ENCODE measurements around the gene TAF4. TPM values are rescaled to one million over a fixed set of nuclear protein-coding genes. Genes with fewer than 3 reads are reported as not detected.

Gene TAF4
- total RNA-seq, 1 experiment from 2014 or later: 4.4 TPM

GRCh38 chr20:62021793-62022385, 43.8 kb downstream of the TAF4 start:
- DNase-seq (ENCODE audit: low read depth): no peak

- no peak for DNase-seq (ENCODE audit: low read depth)
Observed at GRCh38 chr20:62020935-62021701, 44.6 kb downstream of the TAF4 start.

DNA sequence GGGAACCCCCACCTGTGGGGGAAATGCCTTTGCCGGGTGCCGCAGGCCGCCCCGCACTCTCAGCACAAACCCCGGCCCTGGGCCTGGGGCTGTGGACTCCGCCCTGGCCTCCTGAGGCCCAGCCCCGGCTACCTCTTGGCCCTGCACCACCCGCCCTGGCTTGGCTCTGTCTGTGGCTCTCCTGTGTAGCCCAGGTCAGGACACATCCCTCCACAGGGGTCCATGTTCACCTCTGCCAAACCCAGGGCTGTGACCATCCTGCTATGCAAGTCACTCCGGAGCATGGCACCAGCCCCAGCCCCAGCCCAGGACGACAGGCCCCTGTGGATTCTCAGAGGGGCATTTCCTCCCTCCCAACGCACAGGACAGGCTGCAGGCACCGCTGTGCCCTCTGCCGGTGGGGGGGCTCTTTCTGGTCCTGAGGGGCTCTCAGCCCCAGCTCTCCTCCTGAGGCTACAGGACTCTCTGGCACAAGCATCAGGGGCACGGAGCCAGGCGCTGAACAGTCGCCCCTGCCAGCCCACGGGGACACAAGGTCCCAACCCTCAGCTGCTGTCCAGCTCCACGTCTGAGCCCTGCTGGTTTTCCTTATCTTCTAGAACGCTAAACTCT, 45.7 kb downstream of the TAF4 start:
- no peak for DNase-seq (ENCODE audit: low read depth)

DNA sequence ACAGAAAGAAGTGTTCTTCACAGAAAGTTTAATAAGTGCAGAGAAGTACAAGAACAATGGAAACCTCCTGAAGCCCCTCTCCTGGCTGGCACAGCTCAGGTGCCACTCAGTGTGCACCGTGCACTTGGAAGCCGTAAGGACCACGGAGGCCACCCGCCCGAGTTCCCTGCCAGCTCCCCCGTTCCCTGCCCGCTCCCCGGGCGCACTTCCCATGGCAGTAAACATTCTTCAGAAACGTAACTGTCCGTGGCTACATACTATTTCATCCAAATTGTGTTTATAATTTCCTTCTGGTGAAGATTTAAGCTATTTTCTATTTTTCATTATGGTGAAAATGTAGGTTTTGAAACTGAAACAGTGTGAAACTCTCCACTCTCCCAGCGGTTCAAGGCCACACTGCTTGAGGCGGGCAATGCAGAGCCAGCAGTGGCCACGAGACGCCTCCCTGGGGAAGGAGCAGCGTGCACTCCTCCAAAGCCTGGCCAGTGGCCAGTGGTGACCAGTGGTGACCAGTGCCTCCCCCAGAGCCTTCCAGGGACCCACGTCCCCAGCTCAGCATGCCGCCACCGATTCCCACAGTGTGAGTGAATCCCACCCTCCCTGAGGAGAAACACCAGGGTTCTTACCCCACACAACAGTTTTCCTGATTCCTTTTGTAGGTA, 46.4 kb downstream of the TAF4 start:
- no peak for DNase-seq (ENCODE audit: low read depth)

DNA sequence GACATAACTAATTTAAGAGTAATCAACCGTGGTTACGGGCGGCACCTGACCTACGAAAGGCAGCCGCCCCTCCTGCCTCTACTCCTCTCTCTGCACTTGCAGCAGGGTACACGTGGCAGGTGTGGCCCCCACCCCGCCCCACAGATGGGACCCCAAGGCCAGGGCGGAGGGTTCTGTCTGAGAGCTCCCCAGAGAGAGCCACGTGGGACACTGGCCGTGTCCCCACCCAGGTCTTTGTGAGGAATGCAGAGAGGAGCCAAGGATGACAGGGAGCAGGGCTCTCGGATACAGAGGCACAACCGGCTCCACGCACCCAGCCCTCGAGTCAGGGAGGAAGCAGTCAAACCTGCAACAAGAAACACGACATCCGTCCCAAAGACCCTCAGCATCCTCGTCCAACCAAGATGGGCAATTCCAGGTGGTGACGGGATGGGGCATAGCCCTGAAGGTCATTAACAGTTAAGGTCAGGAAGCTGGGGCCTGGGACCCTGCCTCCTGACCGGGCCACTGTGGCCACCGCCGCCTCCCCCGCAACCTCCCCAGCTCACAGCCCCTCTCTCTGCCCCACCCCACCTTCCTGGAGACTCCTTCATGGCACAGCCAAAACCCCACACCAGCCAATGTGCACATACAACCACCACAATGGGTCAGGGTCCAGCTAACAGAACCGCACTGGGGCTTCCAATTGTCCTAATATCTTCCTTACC, 47.1 kb downstream of the TAF4 start:
- DNase-seq (ENCODE audit: low read depth): no peak

DNA sequence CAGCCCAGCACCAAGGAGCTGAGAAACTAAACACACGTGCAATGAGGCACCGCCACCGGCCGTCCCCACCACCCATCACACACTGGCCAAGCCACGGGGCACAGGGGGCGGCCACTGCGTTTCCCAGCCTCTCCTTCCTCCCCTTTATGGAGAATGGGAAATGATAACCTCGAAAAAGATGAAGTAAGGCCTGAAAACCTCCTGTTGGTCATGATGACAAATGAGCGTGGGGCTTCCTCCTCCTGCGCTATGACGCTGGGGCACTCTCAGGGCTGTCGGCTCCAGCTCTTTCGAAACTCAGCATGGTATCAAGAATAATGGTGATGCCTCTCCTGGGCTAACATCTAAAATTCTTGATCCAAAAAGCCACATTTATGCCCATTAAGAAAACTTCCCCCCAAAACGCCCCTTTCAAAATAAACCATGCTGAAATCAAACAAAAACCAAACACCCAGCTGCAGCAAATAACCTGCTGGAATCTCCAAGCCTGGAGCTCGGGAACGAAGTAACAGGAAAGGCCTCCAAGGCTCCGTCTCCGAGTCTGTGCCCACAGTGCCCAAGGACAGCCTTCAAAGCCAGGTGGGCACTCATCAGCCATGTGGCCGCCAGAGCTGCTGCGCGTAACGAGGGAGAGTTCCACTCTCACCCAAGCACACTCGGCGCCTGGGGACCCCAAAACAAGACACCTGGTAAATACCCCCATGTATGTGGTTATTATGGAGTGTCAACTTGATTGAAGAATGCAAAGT, 50.0 kb downstream of the TAF4 start:
- DNase-seq (ENCODE audit: low read depth): no peak

- DNase-seq (ENCODE audit: low read depth): no peak
Observed at GRCh38 chr20:62014889-62015537, 50.7 kb downstream of the TAF4 start.

GRCh38 chr20:62014488-62014775, 51.2 kb downstream of the TAF4 start:
- DNase-seq (ENCODE audit: low read depth): no peak

- no peak for DNase-seq (ENCODE audit: low read depth)
Observed at GRCh38 chr20:62012631-62013030, 53.0 kb downstream of the TAF4 start.

GRCh38 chr20:62011938-62012534, 53.6 kb downstream of the TAF4 start:
- no peak for DNase-seq (ENCODE audit: low read depth)

- DNase-seq (ENCODE audit: low read depth): no peak
Observed at GRCh38 chr20:62011403-62011790, 54.3 kb downstream of the TAF4 start.

- peak; percentile 35 for DNase-seq (ENCODE audit: low read depth)
Observed at GRCh38 chr20:62010551-62011402, 54.9 kb downstream of the TAF4 start.

- DNase-seq (ENCODE audit: low read depth): no peak
Observed at GRCh38 chr20:62009869-62010445, 55.7 kb downstream of the TAF4 start.

- DNase-seq (ENCODE audit: low read depth): no peak
Observed at GRCh38 chr20:62009322-62009721, 56.4 kb downstream of the TAF4 start.

GRCh38 chr20:62008643-62009183, 57.0 kb downstream of the TAF4 start:
- no peak for DNase-seq (ENCODE audit: low read depth)

- no peak for DNase-seq (ENCODE audit: low read depth)
Observed at GRCh38 chr20:62007127-62007647, 58.5 kb downstream of the TAF4 start.

DNA sequence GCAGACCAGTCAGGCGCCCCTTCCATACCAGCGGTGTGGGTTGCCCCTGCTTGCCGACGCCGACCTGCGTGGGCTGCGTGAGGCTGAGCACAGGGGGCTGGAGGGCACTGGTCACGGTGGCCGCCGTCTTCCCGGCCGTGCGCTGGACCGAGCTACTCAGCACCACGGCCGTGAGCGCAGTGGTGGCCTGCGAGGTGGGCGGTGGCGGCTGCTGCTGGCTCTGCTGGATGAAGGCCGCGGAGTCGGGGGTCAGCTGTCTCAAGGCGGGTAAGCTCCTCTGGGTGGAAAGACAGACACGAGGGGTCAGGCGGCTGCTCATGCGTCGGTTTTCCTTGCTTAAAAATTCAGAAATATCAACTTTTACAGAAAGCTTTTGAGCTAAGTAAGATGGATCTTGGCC, 59.2 kb downstream of the TAF4 start:
- DNase-seq (ENCODE audit: low read depth): no peak

DNA sequence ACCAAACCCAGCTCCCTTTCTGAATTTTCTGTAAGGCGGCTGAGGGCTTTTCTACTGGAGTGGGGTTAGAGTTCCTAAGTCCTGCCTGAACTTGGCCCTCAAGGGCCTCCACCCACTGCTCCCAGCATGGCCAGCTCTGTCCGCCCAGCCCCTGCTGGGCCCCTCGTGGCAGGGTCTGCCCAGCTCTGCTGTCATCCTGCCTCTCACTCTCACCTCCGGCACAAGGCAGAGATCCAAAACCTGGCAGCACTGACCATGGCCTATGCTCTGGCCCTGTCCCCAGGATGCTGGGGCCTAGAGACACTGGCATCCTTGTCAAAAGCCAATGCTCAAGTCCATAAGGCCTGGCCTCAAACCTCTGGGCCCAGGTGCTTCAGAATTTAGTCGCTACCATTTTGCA, 61.1 kb downstream of the TAF4 start:
- DNase-seq (ENCODE audit: low read depth): no peak

Data from LHCN-M2 (cell line).